Smooth muscle cell (in vitro differentiated cells): ENCODE data around the gene RSL24D1. TPM values are rescaled to one million over a fixed set of nuclear protein-coding genes. Genes with fewer than 3 reads are reported as not detected.

Experiments
- DNase-seq: peaks from one replicate; lab custom pipeline; 2025; ENCODE audit not compliant: unreplicated experiment; lab: John Stamatoyannopoulos, UW
- H2AFZ ChIP-seq: fragments of 200-600 bp; sonication (generic); 2 replicates; pipeline ENCODE4 v1.6.0; 2016; ENCODE audit warnings: antibody characterized with exemption, low read depth, mild to moderate bottlenecking
- H3F3A ChIP-seq: fragments of 200-600 bp; sonication (generic); 2 replicates; pipeline ENCODE4 v1.6.0; 2017; ENCODE audit warnings: antibody characterized with exemption, low read depth
- H3K27ac ChIP-seq: fragments of 200-600 bp; sonication (generic); 2 replicates; pipeline ENCODE4 v1.5.1; 2016; ENCODE audit warnings: low read depth, mild to moderate bottlenecking
- H3K27me3 ChIP-seq: fragments of 200-600 bp; sonication (generic); 2 replicates; pipeline ENCODE4 v1.6.1; 2016; ENCODE audit warnings: low read depth, mild to moderate bottlenecking
- H3K36me3 ChIP-seq: fragments of 200-600 bp; sonication (generic); 2 replicates; pipeline ENCODE4 v1.5.1; 2016; ENCODE audit warnings: low read depth
- H3K4me1 ChIP-seq: fragments of 200-600 bp; sonication (generic); 2 replicates; pipeline ENCODE4 v1.5.1; 2016; ENCODE audit warnings: low read depth
- H3K4me2 ChIP-seq: fragments of 200-600 bp; sonication (generic); 2 replicates; pipeline ENCODE4 v1.6.0; 2016; ENCODE audit warnings: mild to moderate bottlenecking
- H3K4me3 ChIP-seq: fragments of 200-600 bp; sonication (generic); 2 replicates; pipeline ENCODE4 v1.5.1; 2016; ENCODE audit warnings: mild to moderate bottlenecking
- H3K79me2 ChIP-seq: fragments of 200-600 bp; sonication (generic); 2 replicates; pipeline ENCODE4 v1.6.0; 2016; ENCODE audit warnings: low read depth, mild to moderate bottlenecking
- H3K9ac ChIP-seq: fragments of 200-600 bp; sonication (generic); 2 replicates; pipeline ENCODE4 v1.6.0; 2016; ENCODE audit warnings: low read depth
- H3K9me3 ChIP-seq: fragments of 200-600 bp; sonication (generic); replicated peaks from 2 replicates; pipeline ENCODE4 v1.5.1; 2016; ENCODE audit warnings: low read depth
- H4K20me1 ChIP-seq: fragments of 200-600 bp; sonication (generic); 2 replicates; pipeline ENCODE4 v1.6.0; 2016; ENCODE audit warnings: low read depth
- WGBS: methylation state at CpG from one replicate; pipeline ENCODE4 v1.1.7; 2016; ENCODE audit warnings: low lambda C conversion rate; 5-methylcytosine and 5-hydroxymethylcytosine counted together
- polyA plus RNA-seq: library from polyadenylated mRNA; unstranded; fragments of >200 nt; fragmentation: Nextera tagmentation; extraction: Ambion mirVana; gene quantifications from 2 replicates; pipeline ENCODE4 v1.2.1, GENCODE V29; 2016
- total RNA-seq: library from RNA; depleted of rRNA; stranded (reverse); fragments of >200 nt; gene quantifications from 2 replicates; pipeline ENCODE4 v1.2.3, GENCODE V29; 2014
- TF ChIP-seq, protein P1 (sequence below): fragments of 200-600 bp; sonication (generic); IDR thresholded peaks from 2 replicates; pipeline ENCODE4 v1.5.1; 2017; ENCODE audit warnings: borderline replicate concordance, mild to moderate bottlenecking, antibody characterized with exemption; ENCODE audit not compliant: insufficient read depth, poor library complexity, severe bottlenecking

Gene RSL24D1
- total and polyA plus RNA-seq, 2 experiments from 2014 or later: 45.5 to 76.9 TPM

DNA sequence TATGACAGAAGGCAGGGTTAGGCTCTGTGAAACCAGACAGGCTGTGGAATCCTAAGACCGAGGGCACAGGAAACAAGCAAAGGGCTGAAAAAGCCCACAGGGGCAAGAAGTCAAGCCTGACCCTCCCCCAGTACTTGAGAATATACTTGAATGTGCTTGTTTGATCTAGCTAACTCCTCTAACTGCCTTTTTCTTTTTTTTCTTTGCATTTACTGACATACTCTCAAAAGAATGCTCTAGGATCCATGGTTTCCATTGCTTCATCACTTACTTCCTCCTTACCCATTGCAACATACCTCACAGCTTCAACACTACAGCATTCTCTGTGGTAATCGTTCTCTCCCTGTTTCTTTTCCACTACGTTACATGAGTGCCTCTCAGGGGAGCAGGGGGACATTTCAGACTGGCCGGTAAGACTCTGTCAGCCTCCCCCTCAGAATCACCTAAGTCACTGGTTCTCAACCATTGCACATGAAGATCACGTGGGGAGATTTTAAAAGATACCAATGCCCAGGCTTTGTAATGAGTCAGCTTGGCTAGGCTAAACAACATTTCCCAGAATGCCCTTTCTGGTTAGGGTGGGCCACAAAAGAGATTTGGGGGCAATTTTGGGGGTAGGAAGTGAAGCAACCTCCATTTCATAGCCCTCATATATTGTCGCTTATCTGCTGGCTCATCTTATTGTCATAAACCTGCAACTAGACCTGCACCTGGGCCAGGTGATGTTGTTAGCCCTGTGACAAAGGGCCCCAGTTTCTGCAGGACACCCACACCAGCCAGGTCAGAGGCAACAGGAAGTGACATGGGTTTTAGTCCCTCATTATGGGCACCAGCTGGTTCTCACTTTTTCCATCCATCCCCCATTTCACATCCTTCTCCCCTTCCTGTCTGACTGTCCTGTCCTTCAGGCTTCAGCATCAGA is 24.6 kb upstream of the RSL24D1 start:
- no peaks in the 10 kb centered on the region for H3K9me3 ChIP-seq
- peak overlapping the region; percentile 72 for H3K4me2 ChIP-seq
- H2AFZ ChIP-seq: no peak overlapping the region
- peak overlapping the region; percentile 78 for H3K9ac ChIP-seq
- 29% methylated on average over 6 of the region's 6 CpGs for WGBS
- H4K20me1 ChIP-seq: no peaks in the 10 kb centered on the region
- H3K79me2 ChIP-seq: no peaks in the 10 kb centered on the region
- peaks cover 3% of the 10 kb centered on the region for H3K4me1 ChIP-seq
- H3K4me3 ChIP-seq: no peak overlapping the region
- H3K27ac ChIP-seq: peak overlapping the region; percentile 94
- no peaks in the 10 kb centered on the region for H3K36me3 ChIP-seq
- no peaks in the 10 kb centered on the region for H3K27me3 ChIP-seq
- H3F3A ChIP-seq: peaks cover 4% of the 10 kb centered on the region
- no peak for DNase-seq
- TF ChIP-seq, protein P1, sequence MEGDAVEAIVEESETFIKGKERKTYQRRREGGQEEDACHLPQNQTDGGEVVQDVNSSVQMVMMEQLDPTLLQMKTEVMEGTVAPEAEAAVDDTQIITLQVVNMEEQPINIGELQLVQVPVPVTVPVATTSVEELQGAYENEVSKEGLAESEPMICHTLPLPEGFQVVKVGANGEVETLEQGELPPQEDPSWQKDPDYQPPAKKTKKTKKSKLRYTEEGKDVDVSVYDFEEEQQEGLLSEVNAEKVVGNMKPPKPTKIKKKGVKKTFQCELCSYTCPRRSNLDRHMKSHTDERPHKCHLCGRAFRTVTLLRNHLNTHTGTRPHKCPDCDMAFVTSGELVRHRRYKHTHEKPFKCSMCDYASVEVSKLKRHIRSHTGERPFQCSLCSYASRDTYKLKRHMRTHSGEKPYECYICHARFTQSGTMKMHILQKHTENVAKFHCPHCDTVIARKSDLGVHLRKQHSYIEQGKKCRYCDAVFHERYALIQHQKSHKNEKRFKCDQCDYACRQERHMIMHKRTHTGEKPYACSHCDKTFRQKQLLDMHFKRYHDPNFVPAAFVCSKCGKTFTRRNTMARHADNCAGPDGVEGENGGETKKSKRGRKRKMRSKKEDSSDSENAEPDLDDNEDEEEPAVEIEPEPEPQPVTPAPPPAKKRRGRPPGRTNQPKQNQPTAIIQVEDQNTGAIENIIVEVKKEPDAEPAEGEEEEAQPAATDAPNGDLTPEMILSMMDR: no peak

DNA sequence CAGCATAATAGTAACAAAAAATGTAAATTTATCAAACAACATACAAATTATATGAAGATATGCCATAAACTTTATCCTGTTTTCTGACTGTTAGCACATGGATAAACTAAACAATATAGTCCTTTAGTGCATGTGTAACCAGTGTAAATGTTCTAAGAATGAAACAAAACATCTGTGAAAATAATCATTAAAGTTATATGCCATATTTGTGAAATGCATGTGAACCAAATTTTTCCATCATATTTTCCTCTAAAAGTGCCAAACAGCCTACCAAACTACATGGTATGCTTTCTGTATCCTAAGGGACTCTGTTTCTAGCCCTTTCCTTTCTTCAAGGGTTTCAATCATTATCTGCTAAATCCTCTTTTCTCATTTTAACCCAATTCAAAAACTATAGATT is 23.9 kb upstream of the RSL24D1 start:
- Histone ChIP-seq H3K27me3 (no peaks in the 10 kb centered on the region), H3K27ac (peak overlapping the region; percentile 94), H3F3A (peaks cover 4% of the 10 kb centered on the region), H3K4me3 (no peak overlapping the region), H3K9ac (peak overlapping the region; percentile 78), H3K4me2 (peak overlapping the region; percentile 72), H4K20me1 (no peaks in the 10 kb centered on the region), H2AFZ (no peak overlapping the region), H3K36me3 (no peaks in the 10 kb centered on the region), H3K4me1 (peaks cover 3% of the 10 kb centered on the region), H3K79me2 (no peaks in the 10 kb centered on the region), H3K9me3 (no peaks in the 10 kb centered on the region)
- TF ChIP-seq, protein P1: no peak
- no peak for DNase-seq

DNA sequence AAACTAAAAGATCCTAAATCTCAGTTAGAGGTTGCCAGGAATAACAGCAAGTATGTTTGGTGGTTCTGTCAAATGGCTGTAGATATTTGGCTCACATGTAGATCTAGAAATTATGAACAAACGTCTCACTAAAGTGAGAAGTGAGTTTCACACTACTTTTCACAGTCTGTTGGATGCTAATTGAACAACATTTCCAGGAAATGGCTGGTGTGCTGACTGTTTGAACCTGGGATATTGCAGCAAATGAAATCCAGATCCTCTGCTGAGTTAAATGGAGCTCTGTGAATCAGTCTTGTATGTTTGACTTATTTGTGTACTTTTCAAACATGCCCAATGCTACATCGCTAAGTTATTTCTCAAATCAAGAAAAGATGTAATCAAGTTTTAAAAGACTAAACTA is 21.3 kb upstream of the RSL24D1 start:
- WGBS: 76% methylated on average over 2 of the region's 2 CpGs
- no peak overlapping the region for H3K27ac ChIP-seq
- TF ChIP-seq, protein P1: no peak

More for the DNA sequence above, 21.3 kb upstream of the RSL24D1 start:
- H3K4me3 ChIP-seq: no peak overlapping the region
- H3K9ac ChIP-seq: no peak overlapping the region
- no peaks in the 10 kb centered on the region for H3K27me3 ChIP-seq
- DNase-seq: no peak
- no peaks in the 10 kb centered on the region for H3K79me2 ChIP-seq
- H3F3A ChIP-seq: peaks cover 4% of the 10 kb centered on the region
- H3K36me3 ChIP-seq: no peaks in the 10 kb centered on the region
- H3K4me2 ChIP-seq: no peak overlapping the region
- no peak overlapping the region for H2AFZ ChIP-seq
- H3K4me1 ChIP-seq: peaks cover 3% of the 10 kb centered on the region
- H4K20me1 ChIP-seq: no peaks in the 10 kb centered on the region
- H3K9me3 ChIP-seq: no peaks in the 10 kb centered on the region
